ENCODE data around the gene GNL1. TPM values are rescaled to one million over a fixed set of nuclear protein-coding genes. Genes with fewer than 3 reads are reported as not detected.
"Not testable (repeated sequence)": the region's sequence is repeated elsewhere in the genome, so short reads cannot be mapped to it uniquely, and the experiment has no call there.

GNL1 gene
- total and polyA plus RNA-seq, 9 of the 15 experiments (the other 6 are each of a cell fraction or from before 2014, with no cell fraction given) = 0.73 to 112 (median 58.0) TPM

- CTCF ChIA-PET (ENCODE audit: low intra/inter-chr PET ratio) = interaction anchor here (0.8 to 1.8 kb wide), 4 partner anchors 8 to 116 kb away, joined by 3 to 17 read pairs (median 8); no protein-coding TSS in a partner anchor
- ATAC-seq = peak; percentile 91
- not testable (repeated sequence) for H3K9me3 ChIP-seq (replicated peaks; ENCODE audit: control insufficient read depth, insufficient read depth, low read depth, low read length); H4K20me1 ChIP-seq (replicated peaks; ENCODE audit: control insufficient read depth, insufficient read depth, low read length); H3K4me2 ChIP-seq (ENCODE audit: insufficient read depth, low read length); H3K79me2 ChIP-seq (ENCODE audit: control insufficient read depth, insufficient read depth, low read length); H3K27ac ChIP-seq (ENCODE audit: extremely low read depth, low read depth, low read length); H2AFZ ChIP-seq (ENCODE audit: low read depth, low read length); H3K27me3 ChIP-seq (ENCODE audit: control insufficient read depth in 2 of 2, insufficient read depth in 2 of 2, low read length in 2 of 2); H3K9ac ChIP-seq (ENCODE audit: insufficient read depth in 1 of 2, low read depth in 2 of 2, low read length in 2 of 2); H3K4me3 ChIP-seq; H3K9me1 ChIP-seq (ENCODE audit: control insufficient read depth, insufficient read depth, low read length); BruUV-seq (replicated peaks); TF ChIP-seq ATF1 (CRISPR knock-in tag; IDR thresholded peaks at IDR 0.05)
- peak; percentile 94 for FAIRE-seq
- 54% methylated on average over 11 of the region's 15 CpGs for WGBS (ENCODE audit: insufficient coverage, low coverage, missing lambda C conversion rate)
- in situ Hi-C loops (cut with MboI) (loop anchor here (5.0 kb wide), 1 partner anchor 105 kb away; no protein-coding TSS in a partner anchor), intact Hi-C loops (cut with micrococcal nuclease) (loop anchor here (1.0 kb wide), 2 partner anchors 56 to 114 kb away; no protein-coding TSS in a partner anchor)
- peaks cover 4 to 11% of the 10 kb centered on the region in 2 experiments; a peak in 4 of 5 replicates for H3K4me1 ChIP-seq (replicated peaks in 1 of 2; ENCODE audit: control insufficient read depth in 2 of 2, insufficient read depth in 2 of 2, low read length in 2 of 2)
- POLR2A ChIA-PET = interaction anchor here (0.6 to 13.5 kb wide), 19 partner anchors 9 to 120 kb away, joined by 3 to 310 read pairs (median 5); partner anchors contain the start of genes ABCF1, DHX16, MDC1 and MRPS18B
- H3K36me3 ChIP-seq (ENCODE audit: control insufficient read depth, insufficient read depth, low read length) = peaks cover 67% of the 10 kb centered on the region
- peak; percentile 73 to 90 (median 77) for DNase-seq (ENCODE audit: extremely low read depth in 1 of 4, low spot score in 3 of 4)
- TF ChIP-seq ARNT (IDR thresholded peaks at IDR 0.05) = peak; percentile 46 to 67; a peak in 1 of 4 replicates
- TF ChIP-seq ATF7 (IDR thresholded peaks at IDR 0.05) = 0 out of 2 replicates have a peak, but pooled peaks have one; percentile 17
- TF ChIP-seq ZZZ3 (IDR thresholded peaks at IDR 0.05) = 0 out of 2 replicates have a peak, but pooled peaks have one; percentile 53
- TF ChIP-seq DPF2 (IDR thresholded peaks at IDR 0.05) = peak; percentile 55
- TF ChIP-seq POLR2AphosphoS2 (IDR thresholded peaks at IDR 0.05; ENCODE audit: low read length) = peak; percentile 89
- 0 out of 2 replicates have a peak, but pooled peaks have one; percentile 16 for TF ChIP-seq ILF3 (IDR thresholded peaks at IDR 0.05; ENCODE audit: borderline replicate concordance)
- TF ChIP-seq MLLT1 (IDR thresholded peaks at IDR 0.05) = peak; percentile 38 to 54; a peak in 2 of 4 replicates
- TF ChIP-seq DEAF1 (CRISPR knock-in tag; IDR thresholded peaks at IDR 0.05) = peak; percentile 37; the same call in 1 of the 2 replicates
- TF ChIP-seq ATF1 (tag; IDR thresholded peaks at IDR 0.05) = peak; percentile 25; the same call in 1 of the 2 replicates
Measured at GRCh38 chr6:30597315-30598144, 41.2 kb upstream of the GNL1 start.

Measured in K562 (cell line).